ENCODE results near the gene TMEM130. TPM values are rescaled to one million over a fixed set of nuclear protein-coding genes. Genes with fewer than 3 reads are reported as not detected.

Gene TMEM130
- total and polyA plus RNA-seq, 9 donors = 2.3 to 6.6 (median 5.4) TPM

DNA sequence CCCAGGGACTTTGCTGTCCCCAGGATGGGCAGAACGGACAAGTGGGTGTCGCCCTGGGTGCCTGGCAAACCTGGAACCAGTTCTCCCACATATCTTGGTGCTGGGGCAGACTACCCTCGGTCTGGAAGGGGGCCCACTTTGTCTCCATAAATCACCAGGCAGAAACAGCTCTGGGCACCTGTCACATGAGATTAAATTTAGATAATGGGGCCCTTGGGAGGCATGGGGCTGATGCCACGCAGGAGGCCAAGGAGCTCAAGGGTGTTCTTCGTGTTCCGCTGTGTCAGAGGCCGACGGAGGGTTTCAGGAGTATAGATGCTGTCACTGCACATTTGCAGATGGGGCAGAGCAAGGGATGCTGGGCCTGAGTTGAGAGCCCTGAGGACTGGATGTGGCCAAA is 72.7 kb downstream of the TMEM130 start:
- DNase-seq = peak; percentile 46
- Histone ChIP-seq H3K4me1 (ENCODE audit: control insufficient read depth, insufficient read depth, low read length) (peaks cover 16% of the 10 kb centered on the region), H3K27ac (ENCODE audit: low read length) (no peak overlapping the region), H3K9me3 (replicated peaks; ENCODE audit: control insufficient read depth, low read depth, low read length) (peaks cover 8% of the 10 kb centered on the region), H3K36me3 (ENCODE audit: control insufficient read depth, insufficient read depth, low read length) (no peaks in the 10 kb centered on the region), H3K4me3 (ENCODE audit: low read length) (no peak overlapping the region), H3K27me3 (ENCODE audit: control insufficient read depth, insufficient read depth, low read length) (no peaks in the 10 kb centered on the region)
- 58% methylated on average over 7 of the region's 8 CpGs for WGBS (ENCODE audit: insufficient coverage)

Other genes with a start within 250 kb of the TMEM130 start
- 13.6 TPM for gene TRRAP, start 8.5 kb upstream of the TMEM130 start, total RNA-seq
- 10 to 100 TPM; 18.3 to 30.3 (median 25.1) TPM for gene TRRAP, start 8.5 kb upstream of the TMEM130 start, polyA plus RNA-seq (ENCODE audit: insufficient read depth in 1 of 8, insufficient read length in 8 of 8, low replicate concordance in 1 of 8)